IMR-90 (cell line): ENCODE data around the gene OVCH2. TPM values are rescaled to one million over a fixed set of nuclear protein-coding genes. Genes with fewer than 3 reads are reported as not detected.

ENCODE experiments used
- ATAC-seq: fragments of 200-7000 bp; cut with Tn5 transposase; 2 replicates; pipeline ENCODE4 v1.9.1; 2020; ENCODE audit warnings: low read depth, mild to moderate bottlenecking, moderate library complexity
- BruUV-seq: library from RNA; stranded (reverse); fragments of 400-500 nt; replicated peaks from 2 replicates; lab custom pipeline; 2021; lab: Mats Ljungman, UMichigan
- CTCF ChIA-PET: fragments of 300-600 bp; formaldehyde crosslinking; extraction: SDS; loops from one replicate; lab custom pipeline; 2021; ENCODE audit warnings: antibody characterized with exemption; lab: Yijun Ruan, JAX
- POLR2A ChIA-PET: fragments of 300-600 bp; sonication (Branson Sonifier 250); formaldehyde crosslinking; loops from one replicate; lab custom pipeline; 2022; ENCODE audit warnings: antibody characterized with exemption; ENCODE audit not compliant: unreplicated experiment; lab: Charles Lee
- DNase-seq: peaks from one replicate; pipeline ENCODE4 v3.0.0; 2013
- H2AFZ ChIP-seq: replicated peaks from 2 replicates; pipeline ENCODE3; 2013; ENCODE audit warnings: low read length, mild to moderate bottlenecking; ENCODE audit not compliant: poor library complexity
- H2AK5ac ChIP-seq: 2 replicates; pipeline ENCODE4 v1.6.1; 2013; ENCODE audit warnings: low read depth, low read length, inconsistent platforms
- H2AK9ac ChIP-seq: replicated peaks from 2 replicates; pipeline ENCODE3; 2013; ENCODE audit warnings: mild to moderate bottlenecking, low read depth, low read length, moderate library complexity; ENCODE audit not compliant: poor library complexity
- H2BK120ac ChIP-seq: 2 replicates; pipeline ENCODE4 v1.6.1; 2013; ENCODE audit warnings: low read depth, low read length, inconsistent platforms
- H2BK15ac ChIP-seq: 3 replicates; pipeline ENCODE4 v1.6.1; 2013; ENCODE audit warnings: low read depth, low read length, inconsistent platforms
- H2BK20ac ChIP-seq: 2 replicates; pipeline ENCODE4 v1.6.1; 2013; ENCODE audit warnings: low read depth, mild to moderate bottlenecking, inconsistent platforms, low read length, moderate library complexity
- H2BK5ac ChIP-seq: 2 replicates; pipeline ENCODE4 v1.6.1; 2013; ENCODE audit warnings: mild to moderate bottlenecking, low read depth, low read length, inconsistent platforms; ENCODE audit not compliant: poor library complexity, severe bottlenecking
- H3K14ac ChIP-seq: replicated peaks from 2 replicates; pipeline ENCODE4 v1.6.1; 2013; ENCODE audit warnings: low read depth, low read length, inconsistent platforms
- H3K18ac ChIP-seq: 2 replicates; pipeline ENCODE4 v1.6.1; 2013; ENCODE audit warnings: low read depth, low read length, control low read depth
- H3K23ac ChIP-seq: 2 replicates; pipeline ENCODE4 v1.6.1; 2013; ENCODE audit warnings: low read depth, low read length, inconsistent platforms
- H3K27ac ChIP-seq: 2 replicates; pipeline ENCODE4 v1.5.1; 2013; ENCODE audit warnings: mild to moderate bottlenecking, control low read depth, low read length; ENCODE audit not compliant: insufficient read depth
- H3K27me3 ChIP-seq: 2 replicates; pipeline ENCODE4 v1.6.1; 2013; ENCODE audit warnings: low read length; ENCODE audit not compliant: control insufficient read depth, insufficient read depth
- H3K36me3 ChIP-seq: 2 replicates; pipeline ENCODE4 v1.6.1; 2013; ENCODE audit warnings: low read length, mixed read lengths; ENCODE audit not compliant: control insufficient read depth, insufficient read depth
- H3K4ac ChIP-seq: 2 replicates; pipeline ENCODE4 v1.6.1; 2013; ENCODE audit warnings: low read depth, low read length, inconsistent platforms
- H3K4me1 ChIP-seq: 2 replicates; pipeline ENCODE4 v1.6.1; 2013; ENCODE audit warnings: low read length, mixed read lengths; ENCODE audit not compliant: control insufficient read depth, insufficient read depth
- H3K4me2 ChIP-seq: 2 replicates; pipeline ENCODE4 v1.6.1; 2013; ENCODE audit warnings: low read depth, mild to moderate bottlenecking, control low read depth, low read length, moderate library complexity
- H3K4me3 ChIP-seq: 2 replicates; pipeline ENCODE4 v1.5.1; 2013; ENCODE audit warnings: low read depth, mild to moderate bottlenecking, control low read depth, low read length, moderate library complexity; ENCODE audit not compliant: insufficient read depth
- H3K56ac ChIP-seq: 2 replicates; pipeline ENCODE4 v1.6.1; 2013; ENCODE audit warnings: low read length, inconsistent platforms; ENCODE audit not compliant: insufficient read depth; ENCODE audit errors: extremely low read depth
- H3K79me1 ChIP-seq, 2 experiments: 2 replicates each; pipeline ENCODE4 v1.6.1; 2013; ENCODE audit warnings: low read length in 2 of 2, inconsistent platforms in 1 of 2, low read depth in 1 of 2
- H3K9ac ChIP-seq: 2 replicates; pipeline ENCODE4 v1.6.1; 2013; ENCODE audit warnings: low read depth, low read length, control low read depth
- H3K9me1 ChIP-seq: 2 replicates; pipeline ENCODE4 v1.6.1; 2013; ENCODE audit warnings: low read length, inconsistent platforms; ENCODE audit not compliant: insufficient read depth
- H3K9me3 ChIP-seq: 2 replicates; pipeline ENCODE4 v1.6.1; 2013; ENCODE audit warnings: low read length; ENCODE audit not compliant: control insufficient read depth, insufficient read depth
- H4K20me1 ChIP-seq: 2 replicates; pipeline ENCODE4 v1.6.1; 2013; ENCODE audit warnings: low read length, inconsistent platforms; ENCODE audit not compliant: insufficient read depth
- H4K5ac ChIP-seq: 2 replicates; pipeline ENCODE4 v1.6.1; 2013; ENCODE audit warnings: mild to moderate bottlenecking, low read depth, low read length, control low read depth
- H4K8ac ChIP-seq, 2 experiments: 2 replicates each; pipeline ENCODE4 v1.6.1; 2013; ENCODE audit warnings: low read depth in 2 of 2, low read length in 2 of 2, control low read depth in 1 of 2, inconsistent platforms in 1 of 2
- H4K91ac ChIP-seq: 2 replicates; pipeline ENCODE4 v1.6.1; 2013; ENCODE audit warnings: low read depth, low read length, inconsistent platforms; ENCODE audit not compliant: insufficient read depth
- CEBPB ChIP-seq: IDR thresholded peaks from 2 replicates; pipeline ENCODE4 v1.6.1; 2012; ENCODE audit warnings: low read depth, low read length, improper control_type of control experiment
- CHD1 ChIP-seq: IDR thresholded peaks from 2 replicates; pipeline ENCODE4 v1.6.1; 2012; ENCODE audit warnings: low read depth, low read length, improper control_type of control experiment
- CTCF ChIP-seq: conservative IDR thresholded peaks from 2 replicates; pipeline ENCODE4 v1.5.1; 2012; ENCODE audit warnings: mild to moderate bottlenecking, low read depth, low read length, improper control_type of control experiment
- ELK1 ChIP-seq: fragments of 150-350 bp; IDR thresholded peaks from 2 replicates; pipeline ENCODE4 v1.6.1; 2016; ENCODE audit warnings: low read depth, mild to moderate bottlenecking, low read length, moderate library complexity, borderline replicate concordance
- MAFK ChIP-seq: IDR thresholded peaks from 2 replicates; pipeline ENCODE4 v1.6.1; 2012; ENCODE audit warnings: low read depth, low read length, improper control_type of control experiment
- MXI1 ChIP-seq: IDR thresholded peaks from 2 replicates; pipeline ENCODE4 v1.6.1; 2012; ENCODE audit warnings: low read depth, mild to moderate bottlenecking, low read length, moderate library complexity, borderline replicate concordance
- NFE2L2 ChIP-seq: fragments of 150-350 bp; IDR thresholded peaks from 2 replicates; pipeline ENCODE4 v1.6.1; 2016; ENCODE audit warnings: low read depth, mild to moderate bottlenecking, low read length
- POLR2A ChIP-seq: IDR thresholded peaks from 2 replicates; pipeline ENCODE4 v1.6.1; 2012; ENCODE audit warnings: mild to moderate bottlenecking, low read depth, low read length
- RAD21 ChIP-seq: IDR thresholded peaks from 2 replicates; pipeline ENCODE4 v1.6.1; 2012; ENCODE audit warnings: low read length, improper control_type of control experiment
- RCOR1 ChIP-seq: IDR thresholded peaks from 2 replicates; pipeline ENCODE4 v1.6.1; 2012; ENCODE audit warnings: mild to moderate bottlenecking, low read length, improper control_type of control experiment; ENCODE audit not compliant: insufficient replicate concordance
- RFX5 ChIP-seq: IDR thresholded peaks from 2 replicates; pipeline ENCODE4 v1.8.0; 2012; ENCODE audit warnings: low read depth, mild to moderate bottlenecking, low read length, moderate library complexity
- SMC3 ChIP-seq: fragments of 150-350 bp; IDR thresholded peaks from 2 replicates; pipeline ENCODE4 v1.6.1; 2016; ENCODE audit warnings: low read depth, mild to moderate bottlenecking, antibody characterized with exemption, low read length, moderate library complexity
- USF2 ChIP-seq: fragments of 150-350 bp; IDR thresholded peaks from 2 replicates; pipeline ENCODE4 v1.6.1; 2017; ENCODE audit warnings: mild to moderate bottlenecking, antibody characterized with exemption, low read length, low read depth
- WGBS, 2 experiments: methylation state at CpG; one replicate each; pipeline versions ENCODE4 v1.1.5 to v1.1.7; 2013; ENCODE audit warnings: missing lambda C conversion rate in 2 of 2; ENCODE audit not compliant: insufficient read length in 1 of 2; ENCODE audit errors: extremely low coverage in 2 of 2; 5-methylcytosine and 5-hydroxymethylcytosine counted together
- dilution Hi-C: fragments of 300-500 bp; cut with HindIII; formaldehyde crosslinking; loops from one replicate; pipeline ENCODE4 v1.14.3; 2018; ENCODE audit warnings: low sequenced_read_pairs; ENCODE audit not compliant: unreplicated experiment
- in situ Hi-C: fragments of 300-500 bp; cut with MboI; formaldehyde crosslinking; loops from 3 replicates; pipeline ENCODE4 v1.14.3; 2019; ENCODE audit warnings: low sequenced_read_pairs, inconsistent platforms, mixed read lengths
- intact Hi-C: fragments of 100-400 bp; cut with micrococcal nuclease; formaldehyde crosslinking; loops from 2 replicates; pipeline ENCODE4 v1.10.0; 2022
- polyA plus RNA-seq, 3 experiments: library from polyadenylated mRNA; depleted of rRNA; stranded (reverse); fragments of >200 nt; gene quantifications; 2 replicates each; pipeline ENCODE4 v1.2.3, GENCODE V29; 2012; ENCODE audit warnings: low replicate concordance in 1 of 3
- total RNA-seq: library from RNA; depleted of rRNA; stranded (reverse); fragments of >200 nt; gene quantifications from 2 replicates; pipeline ENCODE4 v1.2.3, GENCODE V29; 2012

Gene OVCH2
- total and polyA plus RNA-seq, 2 of the 4 experiments (the other 2 are of a cell fraction), result 0.07 TPM; not detected in 1

GRCh38 chr11:7683571-7683970 is 22.7 kb downstream of the OVCH2 start:
- Histone ChIP-seq H3K4ac (no peak overlapping the region), H3K23ac (no peak overlapping the region), H3K18ac (no peak overlapping the region), H3K9me1 (no peaks in the 10 kb centered on the region), H3K4me3 (no peak overlapping the region), H2BK15ac (no peak overlapping the region), H3K79me1 (no peaks in the 10 kb centered on the region), H2BK5ac (no peak overlapping the region), H3K36me3 (no peaks in the 10 kb centered on the region), H2AFZ (no peak overlapping the region), H3K56ac (no peak overlapping the region), H3K27ac (no peak overlapping the region), H2AK5ac (no peak overlapping the region), H3K14ac (no peak overlapping the region), H3K9ac (no peak overlapping the region), H3K27me3 (peaks cover 20% of the 10 kb centered on the region), H4K8ac (no peak overlapping the region), H4K91ac (no peak overlapping the region), H4K20me1 (no peaks in the 10 kb centered on the region), H2BK120ac (no peak overlapping the region), H3K9me3 (no peaks in the 10 kb centered on the region), H3K4me1 (no peaks in the 10 kb centered on the region), H2AK9ac (no peak overlapping the region), H2BK20ac (no peak overlapping the region), H4K5ac (no peak overlapping the region), H3K4me2 (no peak overlapping the region)
- BruUV-seq, result no TSS peak
- CTCF ChIA-PET, result interaction anchor here (1.8 kb wide), 1 partner anchor 112 kb away, joined by 5 read pairs; no protein-coding TSS in a partner anchor
- ATAC-seq (no peak), DNase-seq (no peak)
- POLR2A ChIA-PET, result no interaction called here
- WGBS, 2 experiments, result 50% methylated on average over 1 of the region's 2 CpGs; no CpG with 5 or more reads in 1 of the 2 experiments
- intact Hi-C loops (no loop called here), dilution Hi-C loops (no loop called here), in situ Hi-C loops (loop anchor here (10.0 to 25.0 kb wide), 3 partner anchors 109 to 571 kb away; partner anchors contain the start of gene TUB)
- TF ChIP-seq RAD21 (no peak), NFE2L2 (no peak), CHD1 (no peak), RFX5 (no peak), MAFK (no peak), POLR2A (no peak), SMC3 (no peak), RCOR1 (no peak), ELK1 (no peak), USF2 (no peak), MXI1 (no peak), CEBPB (no peak), CTCF (no peak)
